Effector CD4-positive, alpha-beta T cell (primary cell): ENCODE data around the gene FBRSL1.

Experiments used
- DNase-seq: peaks from one replicate; pipeline ENCODE4 v3.0.0-alpha.2; 2020

The FBRSL1 gene

GRCh38 chr12:132498931-132499330, 9.0 kb downstream of the FBRSL1 start:
- DNase-seq = no peak

GRCh38 chr12:132500142-132500855, 10.3 kb downstream of the FBRSL1 start:
- DNase-seq = no peak

- no peak for DNase-seq
Measured at GRCh38 chr12:132500856-132501180, 10.9 kb downstream of the FBRSL1 start.

GRCh38 chr12:132501204-132501940, 11.4 kb downstream of the FBRSL1 start:
- DNase-seq = no peak

- no peak for DNase-seq
Measured at GRCh38 chr12:132502149-132502881, 12.4 kb downstream of the FBRSL1 start.

GRCh38 chr12:132502882-132503193, 12.9 kb downstream of the FBRSL1 start:
- DNase-seq = no peak

GRCh38 chr12:132503618-132504204, 13.8 kb downstream of the FBRSL1 start:
- no peak for DNase-seq

- DNase-seq = no peak
Measured at GRCh38 chr12:132505105-132505851, 15.3 kb downstream of the FBRSL1 start.

- DNase-seq = no peak
Measured at GRCh38 chr12:132505852-132506219, 15.9 kb downstream of the FBRSL1 start.

- peak; percentile 41 for DNase-seq
Measured at GRCh38 chr12:132506328-132507160, 16.6 kb downstream of the FBRSL1 start.

GRCh38 chr12:132507161-132507538, 17.2 kb downstream of the FBRSL1 start:
- DNase-seq = no peak

GRCh38 chr12:132507656-132508490, 17.9 kb downstream of the FBRSL1 start:
- no peak for DNase-seq

- DNase-seq = no peak
Measured at GRCh38 chr12:132508491-132508740, 18.5 kb downstream of the FBRSL1 start.

GRCh38 chr12:132508860-132509732, 19.1 kb downstream of the FBRSL1 start:
- DNase-seq = no peak

GRCh38 chr12:132510111-132510724, 20.3 kb downstream of the FBRSL1 start:
- no peak for DNase-seq

- DNase-seq = no peak
Measured at GRCh38 chr12:132510746-132511477, 21.0 kb downstream of the FBRSL1 start.

GRCh38 chr12:132511516-132512196, 21.7 kb downstream of the FBRSL1 start:
- DNase-seq = no peak
